Stomach smooth muscle (tissue), 2 donors: Measurements from ENCODE around the gene LEKR1.
A peak's percentile ranks its signal among the peaks of the same experiment; 100 is the strongest.

Experiments
- H3K27ac ChIP-seq: one replicate; pipeline ENCODE4 v1.7.0; 2013; ENCODE audit warnings: mild to moderate bottlenecking, low read length, inconsistent platforms
- H3K27me3 ChIP-seq, 2 donors: one replicate each; pipeline ENCODE4 v1.7.0; 2013; ENCODE audit warnings: low read length in 2 of 2; ENCODE audit not compliant: insufficient read depth in 2 of 2, control insufficient read depth in 1 of 2
- H3K36me3 ChIP-seq, 2 donors: one replicate each; pipeline ENCODE4 v1.7.0; 2013; ENCODE audit warnings: low read length in 2 of 2; ENCODE audit not compliant: control insufficient read depth in 2 of 2, insufficient read depth in 2 of 2
- H3K4me1 ChIP-seq: one replicate; pipeline ENCODE4 v1.7.0; 2013; ENCODE audit warnings: low read length; ENCODE audit not compliant: control insufficient read depth, insufficient read depth
- H3K4me3 ChIP-seq, 2 donors: one replicate each; pipeline ENCODE4 v1.7.0; 2013; ENCODE audit warnings: low read length in 2 of 2
- H3K9ac ChIP-seq, 2 donors: one replicate each; pipeline ENCODE4 v1.7.0; 2013; ENCODE audit warnings: low read length in 2 of 2, mild to moderate bottlenecking in 1 of 2
- H3K9me3 ChIP-seq, 2 donors: one replicate each; pipeline ENCODE4 v1.7.0; 2013; ENCODE audit warnings: low read length in 2 of 2; ENCODE audit not compliant: control insufficient read depth in 2 of 2
- donor health status: healthy.
- donor health status: Pancreatic carcinoma.

LEKR1 gene

DNA sequence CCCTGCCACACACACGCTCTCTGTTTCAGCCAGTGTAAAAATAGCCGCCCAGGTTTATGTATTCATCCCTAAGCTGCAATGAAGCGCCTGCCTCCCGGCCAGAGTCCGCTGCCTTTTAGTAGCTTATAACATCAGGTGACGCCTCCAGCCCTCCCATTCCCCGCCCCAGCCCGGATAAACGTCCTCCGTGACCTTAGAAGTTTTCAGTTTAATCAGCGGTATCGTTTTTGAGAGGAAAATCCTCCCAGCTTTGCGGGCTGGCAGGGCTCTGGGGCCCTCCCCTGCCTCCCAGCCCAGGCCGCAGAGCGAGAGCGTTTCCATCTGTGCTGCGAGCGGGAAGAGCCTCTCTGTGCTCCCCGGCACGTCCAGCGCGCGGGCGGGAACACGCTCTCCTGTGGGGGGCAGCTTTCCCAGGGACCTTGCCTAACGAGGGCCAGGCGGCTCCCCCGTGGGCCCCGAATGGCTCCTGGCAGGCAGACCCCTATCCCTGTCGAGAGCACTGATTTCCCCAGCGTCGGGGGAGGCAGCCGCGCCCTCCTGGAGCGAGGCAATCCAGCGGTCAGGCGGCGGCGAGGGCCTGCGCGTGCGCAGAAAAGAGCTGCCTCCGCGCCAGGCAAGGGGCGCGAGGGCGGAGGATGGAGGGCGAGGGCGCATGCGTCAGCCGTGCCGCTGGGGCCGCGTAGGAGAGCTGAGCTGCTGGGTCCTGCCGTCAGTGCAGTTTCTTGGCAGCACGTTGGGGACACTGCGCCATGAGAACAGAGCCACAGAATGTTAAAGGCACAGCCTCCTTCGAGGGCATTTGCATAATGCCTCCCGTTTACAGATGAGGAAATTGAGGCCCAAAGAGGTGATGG lies 262.7 kb downstream of the LEKR1 start:
- Histone ChIP-seq H3K4me3 (peak overlapping the region; percentile 50 to 82), H3K27me3 (no peaks in the 10 kb centered on the region), H3K4me1 (peaks cover 49% of the 10 kb centered on the region), H3K27ac (peak overlapping the region; percentile 99), H3K9ac (peak overlapping the region; percentile 82 to 95), H3K9me3 (no peaks in the 10 kb centered on the region), H3K36me3 (no peaks in the 10 kb centered on the region)

- Histone ChIP-seq H3K36me3 (no peaks in the 10 kb centered on the region), H3K4me1 (peaks cover 49% of the 10 kb centered on the region), H3K4me3 (peak overlapping the region; percentile 50 to 82), H3K27me3 (no peaks in the 10 kb centered on the region), H3K9me3 (no peaks in the 10 kb centered on the region), H3K27ac (peak overlapping the region; percentile 99), H3K9ac (peak overlapping the region; percentile 82 to 89)
These were observed 263.5 kb downstream of the LEKR1 start for GRCh38 chr3:157089455-157090221.

DNA sequence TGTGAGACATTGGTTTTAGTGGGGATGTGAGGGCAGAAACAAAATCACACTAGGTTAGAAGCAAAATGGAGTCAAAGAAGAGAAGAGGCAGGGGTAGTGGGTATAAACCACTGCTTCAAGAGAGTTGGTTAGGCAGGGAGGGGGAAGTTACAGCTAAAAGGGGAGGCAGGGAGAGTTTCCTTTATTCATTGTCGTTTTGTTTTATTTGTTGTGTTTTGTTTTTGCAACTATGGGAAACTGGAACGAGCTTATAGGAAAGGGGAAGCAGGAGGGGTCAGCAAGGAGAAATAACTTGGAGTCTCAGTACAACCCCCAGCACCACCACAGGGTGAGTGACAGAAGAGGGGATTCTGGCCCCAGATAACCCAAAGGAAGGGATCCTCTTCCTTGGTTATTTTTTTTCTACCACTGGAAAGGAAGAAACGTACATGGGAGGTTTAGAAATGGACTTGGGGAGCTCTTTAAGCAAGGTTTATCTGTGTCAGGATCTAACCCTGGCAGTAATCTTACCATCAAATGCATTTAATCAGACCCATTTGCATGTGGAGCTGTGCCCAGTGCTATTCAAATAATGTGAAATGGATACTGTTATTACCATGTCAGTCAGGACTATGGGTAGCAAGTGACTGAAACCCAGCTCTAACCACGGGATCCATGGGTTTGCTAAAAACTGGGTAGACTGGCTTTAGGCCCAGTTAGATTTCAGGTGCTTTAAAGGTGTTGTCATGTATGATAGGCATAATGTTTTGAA lies 265.1 kb downstream of the LEKR1 start:
- no peak overlapping the region for H3K9ac ChIP-seq
- no peak overlapping the region for H3K4me3 ChIP-seq
- peaks cover 40% of the 10 kb centered on the region for H3K4me1 ChIP-seq
- H3K27ac ChIP-seq: no peak overlapping the region
- H3K27me3 ChIP-seq: no peaks in the 10 kb centered on the region
- no peaks in the 10 kb centered on the region for H3K36me3 ChIP-seq
- no peaks in the 10 kb centered on the region for H3K9me3 ChIP-seq

- H3K4me3 ChIP-seq: no peak overlapping the region
These were observed 266.1 kb downstream of the LEKR1 start for GRCh38 chr3:157092230-157092629.

DNA sequence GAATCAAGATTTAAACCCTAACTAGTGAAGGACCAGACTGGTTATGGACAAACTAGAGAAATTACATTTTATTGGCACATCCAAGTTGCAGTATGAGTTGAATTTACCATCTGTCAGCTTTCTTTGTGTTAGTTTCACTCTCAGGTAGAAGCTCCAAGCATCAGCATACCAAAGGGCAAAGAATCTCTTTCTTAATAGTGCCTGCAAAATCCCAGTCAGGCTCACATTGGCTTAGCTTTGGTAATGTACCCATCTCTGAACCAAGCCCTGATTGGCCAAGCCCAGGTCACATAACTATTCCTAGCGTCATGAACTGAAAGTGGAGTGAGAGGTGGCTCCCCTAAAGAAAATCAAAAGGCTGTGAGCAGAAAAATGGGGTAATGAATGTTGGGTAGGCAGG lies 266.9 kb downstream of the LEKR1 start:
- Histone ChIP-seq H3K27ac (no peak overlapping the region), H3K9ac (no peak overlapping the region), H3K27me3 (no peaks in the 10 kb centered on the region), H3K4me3 (no peak overlapping the region), H3K9me3 (no peaks in the 10 kb centered on the region), H3K36me3 (no peaks in the 10 kb centered on the region), H3K4me1 (peaks cover 21% of the 10 kb centered on the region)

More at GRCh38 chr3:157092230-157092629, 266.1 kb downstream of the LEKR1 start:
- Histone ChIP-seq H3K4me1 (peaks cover 30% of the 10 kb centered on the region), H3K9me3 (no peaks in the 10 kb centered on the region), H3K27me3 (no peaks in the 10 kb centered on the region), H3K9ac (no peak overlapping the region), H3K36me3 (no peaks in the 10 kb centered on the region), H3K27ac (no peak overlapping the region)

GRCh38 chr3:157094301-157094700 lies 268.1 kb downstream of the LEKR1 start:
- Histone ChIP-seq H3K9ac (no peak overlapping the region), H3K27me3 (no peaks in the 10 kb centered on the region), H3K9me3 (no peaks in the 10 kb centered on the region), H3K4me1 (peaks cover 15% of the 10 kb centered on the region), H3K4me3 (no peak overlapping the region), H3K36me3 (no peaks in the 10 kb centered on the region), H3K27ac (no peak overlapping the region)

DNA sequence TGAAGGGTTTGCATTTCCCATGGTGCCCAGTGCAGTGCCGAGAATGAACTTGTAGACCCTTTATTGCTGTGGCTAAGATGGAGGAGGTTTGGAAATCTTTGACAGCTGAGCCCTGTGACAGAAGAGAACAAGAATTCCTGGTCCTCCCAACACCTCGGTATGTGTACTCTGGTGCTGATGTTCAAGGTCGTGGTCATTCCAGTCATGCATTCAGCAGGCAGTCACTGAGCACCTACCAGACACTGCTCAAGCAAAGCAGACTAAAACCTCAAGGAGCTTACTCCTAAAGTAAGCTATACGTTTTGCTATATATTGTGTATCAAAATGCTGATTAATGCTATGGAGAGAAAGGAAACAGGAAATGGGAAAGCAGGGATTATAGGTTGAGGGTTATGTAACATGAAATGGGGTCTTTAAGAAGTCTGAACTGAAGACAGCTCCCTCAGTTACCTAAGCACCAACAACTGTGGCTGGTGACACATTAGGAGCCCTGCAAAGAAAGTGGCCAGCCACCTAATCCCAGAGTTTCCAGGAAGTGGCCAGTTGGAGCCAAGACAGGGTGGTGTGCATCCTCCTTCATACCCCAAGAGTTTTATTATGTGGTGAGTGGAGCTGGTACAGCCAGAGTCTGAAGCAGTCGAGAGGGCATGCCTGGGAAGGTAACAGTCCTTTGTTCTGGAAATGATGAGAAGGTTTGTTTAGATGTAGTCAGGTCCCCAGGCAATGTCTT lies 268.8 kb downstream of the LEKR1 start:
- no peaks in the 10 kb centered on the region for H3K36me3 ChIP-seq
- H3K9ac ChIP-seq: no peak overlapping the region
- H3K4me1 ChIP-seq: peaks cover 13% of the 10 kb centered on the region
- H3K9me3 ChIP-seq: no peaks in the 10 kb centered on the region
- H3K27ac ChIP-seq: no peak overlapping the region
- no peaks in the 10 kb centered on the region for H3K27me3 ChIP-seq
- no peak overlapping the region for H3K4me3 ChIP-seq
